Stomach (tissue), 9 donors: Measurements from ENCODE around the gene TCOF1. TPM values are rescaled to one million over a fixed set of nuclear protein-coding genes. Genes with fewer than 3 reads are reported as not detected.

Experiments
- DNase-seq, 2 donors: peaks; one replicate each; pipeline versions ENCODE4 v3.0.0 to v3.0.0-alpha.2; 2013 to 2019
- H3K27ac ChIP-seq, 5 donors: fragments of 200-600 bp in 4 of 5; sonication (generic) in 4 of 5; one replicate each; pipeline ENCODE4 v1.5.1; 2013 to 2019; ENCODE audit warnings: mild to moderate bottlenecking in 1 of 5, moderate library complexity in 1 of 5
- H3K27me3 ChIP-seq, 3 donors: fragments of 200-600 bp; sonication (generic); one replicate each; pipeline ENCODE4 v1.5.1; 2017 to 2019; ENCODE audit warnings: mixed run types in 1 of 3
- H3K36me3 ChIP-seq, 4 donors: fragments of 200-600 bp; sonication (generic); 1 replicate in 3 of 4; 2 replicates in 1 of 4; pipeline ENCODE4 v1.5.1; 2016 to 2019
- H3K4me1 ChIP-seq, 4 donors: fragments of 200-600 bp; sonication (generic); one replicate each; pipeline ENCODE4 v1.5.1; 2016 to 2019
- H3K4me3 ChIP-seq, 4 donors: fragments of 200-600 bp; sonication (generic) in 3 of 4; one replicate each; pipeline ENCODE4 v1.5.1; 2016 to 2019; ENCODE audit warnings: mild to moderate bottlenecking in 1 of 4
- H3K9me3 ChIP-seq, 4 donors: fragments of 200-600 bp; sonication (generic); one replicate each; pipeline ENCODE4 v1.5.1; 2016 to 2019
- EP300 ChIP-seq: sonication (generic); formaldehyde crosslinking; IDR thresholded peaks from one replicate; pipeline ENCODE4 v1.6.1; 2017; ENCODE audit warnings: antibody characterized with exemption
- POLR2A ChIP-seq, 4 donors: fragments of 450-650 bp; IDR thresholded peaks; one replicate each; pipeline ENCODE4 v1.6.1; 2016; ENCODE audit warnings: antibody characterized with exemption in 4 of 4, control low read depth in 2 of 4, mild to moderate bottlenecking in 1 of 4, moderate library complexity in 1 of 4
- POLR2AphosphoS5 ChIP-seq, 3 donors: sonication (generic); formaldehyde crosslinking; IDR thresholded peaks; one replicate each; pipeline ENCODE4 v1.6.1; 2016; ENCODE audit warnings: antibody characterized with exemption in 3 of 3
- WGBS, 5 donors: extraction: QIAGEN DNeasy Blood & Tissue Kit in 3 of 5; methylation state at CpG; one replicate each; pipeline versions ENCODE4 v1.1.5 to v1.1.7; 2013 to 2018; 5-methylcytosine and 5-hydroxymethylcytosine counted together
- intact Hi-C: fragments of 100-400 bp; cut with DNase I; formaldehyde crosslinking; loops from one replicate; pipeline ENCODE4 v1.15.1; 2023; ENCODE audit warnings: low total_unique reads
- polyA plus RNA-seq, 3 donors: library from polyadenylated mRNA; stranded (reverse); fragments of 200-250 nt; gene quantifications; one replicate each; pipeline ENCODE4 v1.2.3, GENCODE V29; 2013
- total RNA-seq, 5 donors: library from RNA; depleted of rRNA; stranded (reverse); fragments of >200 nt; gene quantifications; one replicate each; pipeline versions ENCODE4 v1.1.0 to v1.2.3, GENCODE V29; 2014 to 2016
- TF ChIP-seq, protein P1 (sequence below), 7 experiments: fragments of 450-650 bp in 4 of 7; fragments of 200-600 bp in 3 of 7; sonication (generic) in 3 of 7; IDR thresholded peaks; one replicate each; pipeline ENCODE4 v1.5.1; 2016 to 2019; ENCODE audit warnings: antibody characterized with exemption in 7 of 7, control low read depth in 2 of 7, mild to moderate bottlenecking in 1 of 7
- donor health status: healthy with polysubstance abuse.
- donor health status: Bipolar disorder and iron deficiency.
- donor health status: healthy.

Gene TCOF1
- total and polyA plus RNA-seq, 8 donors, result 11.7 to 74.1 (median 27.0) TPM

DNA sequence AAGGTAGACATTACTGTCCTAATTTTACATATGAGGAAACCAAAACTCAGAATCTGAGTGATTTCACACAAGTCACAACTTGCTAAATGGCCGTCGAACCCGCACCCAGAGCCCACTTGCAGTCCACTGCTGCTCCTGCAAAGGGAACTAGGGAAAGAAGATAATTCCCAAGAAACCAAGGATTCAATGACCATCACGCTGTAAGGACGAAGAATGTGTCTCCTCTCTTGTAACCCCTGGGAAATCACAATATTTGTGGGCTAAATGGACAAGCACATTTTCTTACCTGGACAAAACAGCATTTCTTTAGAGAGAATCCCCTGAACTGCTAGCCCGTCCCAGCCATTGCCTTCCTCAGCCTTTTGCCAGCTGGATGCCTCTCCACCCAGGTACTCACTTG is 89.7 kb downstream of the TCOF1 start:
- Histone ChIP-seq H3K27ac (no peak overlapping the region), H3K4me1 (peaks cover 12 to 39% (median 31%) of the 10 kb centered on the region in 4 donors), H3K4me3 (peak overlapping the region in 1 of 4 donors; percentile 61), H3K36me3 (peaks cover 44 to 58% (median 56%) of the 10 kb centered on the region in 4 donors), H3K27me3 (no peaks in the 10 kb centered on the region), H3K9me3 (no peaks in the 10 kb centered on the region)
- TF ChIP-seq, protein P1, sequence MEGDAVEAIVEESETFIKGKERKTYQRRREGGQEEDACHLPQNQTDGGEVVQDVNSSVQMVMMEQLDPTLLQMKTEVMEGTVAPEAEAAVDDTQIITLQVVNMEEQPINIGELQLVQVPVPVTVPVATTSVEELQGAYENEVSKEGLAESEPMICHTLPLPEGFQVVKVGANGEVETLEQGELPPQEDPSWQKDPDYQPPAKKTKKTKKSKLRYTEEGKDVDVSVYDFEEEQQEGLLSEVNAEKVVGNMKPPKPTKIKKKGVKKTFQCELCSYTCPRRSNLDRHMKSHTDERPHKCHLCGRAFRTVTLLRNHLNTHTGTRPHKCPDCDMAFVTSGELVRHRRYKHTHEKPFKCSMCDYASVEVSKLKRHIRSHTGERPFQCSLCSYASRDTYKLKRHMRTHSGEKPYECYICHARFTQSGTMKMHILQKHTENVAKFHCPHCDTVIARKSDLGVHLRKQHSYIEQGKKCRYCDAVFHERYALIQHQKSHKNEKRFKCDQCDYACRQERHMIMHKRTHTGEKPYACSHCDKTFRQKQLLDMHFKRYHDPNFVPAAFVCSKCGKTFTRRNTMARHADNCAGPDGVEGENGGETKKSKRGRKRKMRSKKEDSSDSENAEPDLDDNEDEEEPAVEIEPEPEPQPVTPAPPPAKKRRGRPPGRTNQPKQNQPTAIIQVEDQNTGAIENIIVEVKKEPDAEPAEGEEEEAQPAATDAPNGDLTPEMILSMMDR (IDR thresholded peaks at IDR 0.05), result no peak
- TF ChIP-seq EP300 (no peak), POLR2AphosphoS5 (IDR thresholded peaks at IDR 0.05) (no peak), POLR2A (IDR thresholded peaks at IDR 0.05) (no peak)
- no peak for DNase-seq
- intact Hi-C loops, result no loop called here
- 77 to 92% (median 89%) methylated on average over 6 of the region's 6 CpGs for WGBS, 5 donors

- Histone ChIP-seq H3K27ac (peak overlapping the region in 4 of 5 donors; percentile 93 to 99 (median 94)), H3K9me3 (no peaks in the 10 kb centered on the region), H3K36me3 (peaks cover 42 to 47% (median 47%) of the 10 kb centered on the region in 4 donors), H3K27me3 (no peaks in the 10 kb centered on the region), H3K4me3 (peak overlapping the region; percentile 61 to 91 (median 70)), H3K4me1 (peaks cover 12 to 39% (median 30%) of the 10 kb centered on the region in 4 donors)
- WGBS, 5 donors, result 10 to 21% (median 14%) methylated on average over 4 of the region's 4 CpGs
- DNase-seq, result no peak
- TF ChIP-seq POLR2AphosphoS5 (IDR thresholded peaks at IDR 0.05) (no peak), POLR2A (IDR thresholded peaks at IDR 0.05) (no peak), EP300 (no peak)
- TF ChIP-seq, protein P1 (IDR thresholded peaks at IDR 0.05), result no peak
- intact Hi-C loops, result no loop called here
These were observed 90.8 kb downstream of the TCOF1 start for GRCh38 chr5:150448334-150448733.

DNA sequence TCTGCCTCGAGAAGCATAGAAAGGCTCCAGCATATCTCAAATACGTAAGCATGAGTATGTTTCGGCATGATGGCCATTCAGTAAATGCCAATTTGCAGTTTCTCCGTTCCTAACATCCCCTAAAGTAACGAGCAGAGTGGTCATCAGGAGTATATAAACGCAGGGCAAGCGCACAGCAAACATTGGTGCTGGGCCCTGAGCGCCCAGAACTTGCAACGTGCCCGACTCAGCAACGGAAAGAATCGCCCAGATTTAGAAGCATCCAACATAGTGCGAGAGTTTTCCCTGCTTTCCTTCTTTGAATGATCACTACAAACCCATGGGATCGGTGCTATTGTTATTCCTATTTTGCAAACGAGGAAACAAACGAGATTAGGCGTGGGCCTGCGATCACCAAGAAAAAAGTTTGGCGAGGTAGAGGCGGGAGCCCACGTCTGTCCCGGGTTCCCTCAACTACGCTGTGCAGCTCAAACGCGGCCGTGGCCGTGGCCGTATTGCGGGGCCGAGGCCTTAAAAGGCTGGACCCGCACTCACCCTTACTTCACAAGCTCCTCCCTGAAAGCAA is 91.5 kb downstream of the TCOF1 start:
- DNase-seq, result peak in 1 of 2 donors; percentile 55
- H3K27me3 ChIP-seq, result no peaks in the 10 kb centered on the region
- peak overlapping the region; percentile 93 to 99 (median 94) for H3K27ac ChIP-seq
- peak overlapping the region; percentile 61 to 91 (median 70) for H3K4me3 ChIP-seq
- H3K9me3 ChIP-seq, result no peaks in the 10 kb centered on the region
- H3K36me3 ChIP-seq, result peaks cover 35 to 40% (median 40%) of the 10 kb centered on the region in 4 donors
- intact Hi-C loops, result no loop called here
- 0 to 1% (median 0%) methylated on average over 31 of the region's 31 CpGs for WGBS, 5 donors
- TF ChIP-seq, protein P1 (IDR thresholded peaks at IDR 0.05), result no peak
- peaks cover 12 to 39% (median 28%) of the 10 kb centered on the region in 4 donors for H3K4me1 ChIP-seq

Other genes with a start within 250 kb of the TCOF1 start
- gene PDGFRB, start 201.9 kb upstream of the TCOF1 start, total RNA-seq, result 10 to 100 TPM; 16.5 to 71.2 (median 53.1) TPM
- gene PDGFRB, start 201.9 kb upstream of the TCOF1 start, polyA plus RNA-seq, result 1 to 10 TPM; 4.7 to 9.1 (median 6.9) TPM
- gene CDX1, start 190.9 kb upstream of the TCOF1 start, total RNA-seq, result 100 to 1,000 TPM in 1 of 5 donors, 1 to 10 TPM in 1, not detected in 3; 2.0 to 472 TPM
- gene CDX1, start 190.9 kb upstream of the TCOF1 start, polyA plus RNA-seq, result under 1 TPM in 1 of 3 donors, not detected in 2; 0.31 TPM
- 10 to 100 TPM in 1 of 5 donors, not detected in 4; 29.3 TPM for gene SLC6A7, start 167.6 kb upstream of the TCOF1 start, total RNA-seq
- gene SLC6A7, start 167.6 kb upstream of the TCOF1 start, polyA plus RNA-seq, result not detected
- 10 to 100 TPM in 1 of 5 donors, 1 to 10 TPM in 2, not detected in 2; 1.1 to 18.3 (median 6.4) TPM for gene CAMK2A, start 67.9 kb upstream of the TCOF1 start, total RNA-seq
- gene CAMK2A, start 67.9 kb upstream of the TCOF1 start, polyA plus RNA-seq, result under 1 TPM; 0.06 to 0.15 (median 0.13) TPM
- 1 to 10 TPM in 3 of 5 donors, not detected in 2; 1.7 to 7.0 (median 2.3) TPM for gene ARSI, start 54.8 kb upstream of the TCOF1 start, total RNA-seq
- under 1 TPM in 2 of 3 donors, not detected in 1; 0.35 to 0.81 TPM for gene ARSI, start 54.8 kb upstream of the TCOF1 start, polyA plus RNA-seq
- 1,000 to 10,000 TPM in 1 of 5 donors, 100 to 1,000 TPM in 4; 102 to 1,185 (median 324) TPM for gene CD74, start 55.2 kb downstream of the TCOF1 start, total RNA-seq
- gene CD74, start 55.2 kb downstream of the TCOF1 start, polyA plus RNA-seq, result 100 to 1,000 TPM; 177 to 883 (median 268) TPM
- gene RPS14, start 92.0 kb downstream of the TCOF1 start, total RNA-seq, result 1,000 to 10,000 TPM in 4 of 5 donors, 100 to 1,000 TPM in 1; 899 to 3,971 (median 1,858) TPM
- 1,000 to 10,000 TPM; 4,327 to 6,427 (median 4,820) TPM for gene RPS14, start 92.0 kb downstream of the TCOF1 start, polyA plus RNA-seq
- gene NDST1, start 150.4 kb downstream of the TCOF1 start, total RNA-seq, result 10 to 100 TPM; 14.2 to 32.9 (median 21.6) TPM
- 10 to 100 TPM in 1 of 3 donors, 1 to 10 TPM in 2; 6.4 to 15.3 (median 7.2) TPM for gene NDST1, start 150.4 kb downstream of the TCOF1 start, polyA plus RNA-seq